ENCODE measurements around the gene ISY1. TPM values are rescaled to one million over a fixed set of nuclear protein-coding genes. Genes with fewer than 3 reads are reported as not detected.

The ISY1 gene
- polyA plus RNA-seq, 1 donor (not counting 4 experiments of a cell fraction or from before 2014, with no cell fraction given), result 25.5 TPM

DNA sequence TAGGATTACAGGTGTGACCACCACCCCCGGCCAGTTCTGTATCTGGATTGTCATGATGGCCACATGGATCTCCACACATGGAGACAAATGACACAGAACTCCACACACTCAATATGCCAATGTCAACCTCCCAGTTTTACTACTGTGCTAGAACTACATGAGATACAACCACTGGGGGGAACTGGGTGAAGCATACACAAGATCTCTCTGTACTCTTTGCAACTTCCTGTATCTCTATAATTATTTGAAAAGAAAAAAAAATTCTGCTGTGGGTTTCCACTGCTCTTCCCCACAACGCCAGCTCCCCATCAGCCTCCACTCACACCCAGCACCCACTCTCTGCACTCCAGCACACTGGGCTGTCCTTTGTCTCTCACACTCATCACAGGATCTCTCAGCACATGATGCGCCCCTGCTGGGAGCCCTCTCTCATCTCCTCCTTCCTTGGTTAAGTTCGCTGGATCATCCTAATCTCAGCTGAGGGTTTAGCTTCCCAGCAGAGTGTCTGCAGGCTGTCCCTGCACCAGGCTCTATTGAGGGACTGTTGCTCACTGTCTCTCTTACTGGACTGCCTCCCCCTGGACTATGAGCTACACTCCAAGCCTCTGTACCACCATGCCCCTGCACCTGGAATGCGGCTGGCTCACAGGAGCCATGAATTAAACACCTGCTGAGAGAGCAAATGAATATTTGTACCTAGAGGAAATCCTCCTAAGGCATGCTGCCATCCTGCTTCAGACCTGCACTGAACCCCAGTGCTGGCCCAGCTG, 28.6 kb downstream of the ISY1 start:
- TF ChIP-seq EZH2 (IDR thresholded peaks at IDR 0.05; ENCODE audit: low read length) (no peak), CTCF (optimal IDR thresholded peaks at IDR 0.05 in 1 of 3, IDR thresholded peaks at IDR 0.05 in 1 of 3, conservative IDR thresholded peaks at IDR 0.05 in 1 of 3; ENCODE audit: extremely low read depth in 1 of 3, insufficient read depth in 2 of 3, low read length in 3 of 3) (no peak)
- Histone ChIP-seq H2AFZ (ENCODE audit: control insufficient read depth, low read length) (no peak overlapping the region), H3K9me3 (ENCODE audit: control insufficient read depth, low read depth, low read length) (no peaks in the 10 kb centered on the region), H3K4me2 (ENCODE audit: control insufficient read depth, extremely low read depth, insufficient read depth, low read depth, low read length) (no peak overlapping the region), H3K9ac (ENCODE audit: control insufficient read depth, extremely low read depth, insufficient read depth, low read length) (no peak overlapping the region), H3K79me2 (ENCODE audit: control insufficient read depth, insufficient read depth, low read length) (no peaks in the 10 kb centered on the region), H3K27ac (ENCODE audit: control insufficient read depth, insufficient read depth, low read length) (no peak overlapping the region), H3K9me1 (ENCODE audit: control insufficient read depth, extremely low read depth, insufficient read depth, low read length) (no peaks in the 10 kb centered on the region), H3K4me3 (ENCODE audit: control insufficient read depth in 2 of 3, extremely low read depth in 1 of 3, insufficient read depth in 2 of 3, low read depth in 1 of 3, low read length in 3 of 3) (no peak overlapping the region), H4K20me1 (ENCODE audit: control insufficient read depth, extremely low read depth, insufficient read depth, low read length) (no peaks in the 10 kb centered on the region), H3K27me3 (ENCODE audit: control insufficient read depth, extremely low read depth, insufficient read depth, low read length) (no peaks in the 10 kb centered on the region), H3K4me1 (ENCODE audit: control insufficient read depth, extremely low read depth, insufficient read depth, low read length) (no peaks in the 10 kb centered on the region), H3K36me3 (ENCODE audit: control insufficient read depth in 2 of 2, extremely low read depth in 1 of 2, insufficient read depth in 2 of 2, low read length in 2 of 2) (peaks cover 20 to 33% of the 10 kb centered on the region in 2 experiments)
- no peak for FAIRE-seq
- DNase-seq (ENCODE audit: low read depth, low spot score), result no peak
- dilution Hi-C loops (cut with MboI; ENCODE audit: extremely low pct_ligation_motif_present, low sequenced_read_pairs), result no loop called here

GRCh38 chr3:129131465-129132088, 29.3 kb downstream of the ISY1 start:
- Histone ChIP-seq H2AFZ (ENCODE audit: control insufficient read depth, low read length) (no peak overlapping the region), H3K27ac (ENCODE audit: control insufficient read depth, insufficient read depth, low read length) (no peak overlapping the region), H3K4me2 (ENCODE audit: control insufficient read depth, extremely low read depth, insufficient read depth, low read depth, low read length) (no peak overlapping the region), H3K9me3 (ENCODE audit: control insufficient read depth, low read depth, low read length) (no peaks in the 10 kb centered on the region), H3K27me3 (ENCODE audit: control insufficient read depth, extremely low read depth, insufficient read depth, low read length) (no peaks in the 10 kb centered on the region), H3K79me2 (ENCODE audit: control insufficient read depth, insufficient read depth, low read length) (no peaks in the 10 kb centered on the region), H3K36me3 (ENCODE audit: control insufficient read depth in 2 of 2, extremely low read depth in 1 of 2, insufficient read depth in 2 of 2, low read length in 2 of 2) (peaks cover 22 to 33% of the 10 kb centered on the region in 2 experiments), H3K9ac (ENCODE audit: control insufficient read depth, extremely low read depth, insufficient read depth, low read length) (no peak overlapping the region), H3K4me3 (ENCODE audit: control insufficient read depth in 2 of 3, extremely low read depth in 1 of 3, insufficient read depth in 2 of 3, low read depth in 1 of 3, low read length in 3 of 3) (no peak overlapping the region), H4K20me1 (ENCODE audit: control insufficient read depth, extremely low read depth, insufficient read depth, low read length) (no peaks in the 10 kb centered on the region), H3K4me1 (ENCODE audit: control insufficient read depth, extremely low read depth, insufficient read depth, low read length) (no peaks in the 10 kb centered on the region), H3K9me1 (ENCODE audit: control insufficient read depth, extremely low read depth, insufficient read depth, low read length) (no peaks in the 10 kb centered on the region)
- FAIRE-seq (no peak), DNase-seq (ENCODE audit: low read depth, low spot score) (no peak)
- no peak for TF ChIP-seq CTCF (optimal IDR thresholded peaks at IDR 0.05 in 1 of 3, IDR thresholded peaks at IDR 0.05 in 1 of 3, conservative IDR thresholded peaks at IDR 0.05 in 1 of 3; ENCODE audit: extremely low read depth in 1 of 3, insufficient read depth in 2 of 3, low read length in 3 of 3)
- no peak for TF ChIP-seq EZH2 (IDR thresholded peaks at IDR 0.05; ENCODE audit: low read length)
- dilution Hi-C loops (cut with MboI; ENCODE audit: extremely low pct_ligation_motif_present, low sequenced_read_pairs), result no loop called here

Data from keratinocyte (primary cell).